Adrenal gland (tissue), 12 donors: ENCODE data around the gene AGAP1. TPM values are rescaled to one million over a fixed set of nuclear protein-coding genes. Genes with fewer than 3 reads are reported as not detected.
A peak's percentile ranks its signal among the peaks of the same experiment; 100 is the strongest.

ENCODE experiments used
- DNase-seq, 7 donors: peaks; one replicate each; pipeline ENCODE4 v3.0.0-alpha.2; 2019 to 2020
- H3K27ac ChIP-seq, 5 donors: fragments of 200-600 bp; sonication (generic) in 4 of 5; 1 replicate in 3 of 5; 2 replicates in 2 of 5; pipeline versions ENCODE4 v1.5.1 to v1.8.0; 2016 to 2020; ENCODE audit warnings: mild to moderate bottlenecking in 1 of 5
- H3K27me3 ChIP-seq: fragments of 200-600 bp; 2 replicates; pipeline ENCODE4 v1.8.0; 2021
- H3K36me3 ChIP-seq, 2 donors: fragments of 200-600 bp; replicated peaks in 1 of 2; 1 replicate in 1 of 2; 2 replicates in 1 of 2; pipeline versions ENCODE4 v1.5.1 to v1.8.0; 2018 to 2022
- H3K4me1 ChIP-seq, 2 donors: fragments of 200-600 bp; replicated peaks in 1 of 2; 1 replicate in 1 of 2; 2 replicates in 1 of 2; pipeline versions ENCODE4 v1.5.1 to v1.8.0; 2018 to 2021
- H3K4me3 ChIP-seq, 4 donors: fragments of 200-600 bp; sonication (generic) in 3 of 4; one replicate each; pipeline ENCODE4 v1.5.1; 2016 to 2018
- H3K9me3 ChIP-seq, 3 donors: fragments of 200-600 bp; sonication (generic) in 1 of 3; replicated peaks in 1 of 3; 1 replicate in 2 of 3; 2 replicates in 1 of 3; pipeline versions ENCODE4 v1.5.1 to v1.8.0; 2016 to 2021
- CTCF ChIP-seq, 6 experiments: fragments of 450-650 bp in 4 of 6; fragments of 200-600 bp in 2 of 6; sonication (generic) in 1 of 6; IDR thresholded peaks; 1 replicate in 5 of 6; 2 replicates in 1 of 6; pipeline versions ENCODE4 v1.5.1 to v1.8.0; 2016 to 2021; ENCODE audit warnings: antibody characterized with exemption in 6 of 6, mild to moderate bottlenecking in 2 of 6, moderate library complexity in 1 of 6
- POLR2A ChIP-seq, 2 donors: fragments of 450-650 bp; IDR thresholded peaks; one replicate each; pipeline ENCODE4 v1.6.1; 2017; ENCODE audit warnings: antibody characterized with exemption in 2 of 2, mild to moderate bottlenecking in 2 of 2, moderate library complexity in 1 of 2
- WGBS, 4 donors: extraction: QIAGEN DNeasy Blood & Tissue Kit in 2 of 4; methylation state at CpG; one replicate each; pipeline versions ENCODE4 v1.1.5 to v1.1.7; 2013 to 2017; 5-methylcytosine and 5-hydroxymethylcytosine counted together
- intact Hi-C, 2 donors: fragments of 100-400 bp; cut with DNase I; formaldehyde crosslinking; loops; one replicate each; pipeline versions ENCODE4 v1.14.1 to v1.15.0; 2022 to 2023
- polyA plus RNA-seq, 3 donors: library from polyadenylated mRNA; stranded (reverse); fragments of 200-250 nt in 2 of 3; fragments of 350-450 nt in 1 of 3; fragmentation: Illumina TruSeq in 1 of 3; extraction: RNeasy Lipid Tissue Mini Kit (QIAGEN cat#74804) in 1 of 3; gene quantifications; one replicate each; pipeline ENCODE4 v1.2.3, GENCODE V29; 2013 to 2014
- small RNA-seq, 2 donors: library from RNA; depleted of rRNA; stranded (forward); fragments of <200 nt; gene quantifications; one replicate each; pipeline ENCODE3, GENCODE V24; 2016
- total RNA-seq, 9 donors: library from RNA; depleted of rRNA in 4 of 9; stranded (reverse); fragments of >200 nt in 4 of 9; fragments of 120-200 nt in 1 of 9; fragmentation: NEBNext Ultra II Directional in 1 of 9; extraction: Animal tissue kit (Norgen Biotek cat#: 25700) in 1 of 9; gene quantifications; one replicate each; pipeline versions ENCODE4 v1.1.0 to v1.2.4, GENCODE V29; 2013 to 2023
- donor health status: healthy with polysubstance abuse.
- donor health status: Bipolar disorder and iron deficiency.
- donor health status: DM: yes; HTN: yes; CAD: no.
- donor health status: DM: no; HTN: no; CAD: no.
- donor health status: DM: no; HTN: no; CAD: no.
- donor health status: DM: yes; HTN: yes; CAD: no.

AGAP1 gene
- total and polyA plus RNA-seq, 12 donors, result 5.3 to 29.6 (median 17.7) TPM

GRCh38 chr2:236180076-236180816 lies 686.4 kb downstream of the AGAP1 start:
- no peak for DNase-seq
- peaks cover 58% of the 10 kb centered on the region for H3K27me3 ChIP-seq
- H3K9me3 ChIP-seq, result no peaks in the 10 kb centered on the region
- TF ChIP-seq POLR2A (IDR thresholded peaks at IDR 0.05), result no peak
- no peak for TF ChIP-seq CTCF (IDR thresholded peaks at IDR 0.05)
- peaks cover 5 to 17% of the 10 kb centered on the region in 2 donors for H3K4me1 ChIP-seq
- H3K4me3 ChIP-seq, result no peak overlapping the region
- 18 to 25% (median 22%) methylated on average over 12 of the region's 12 CpGs for WGBS, 4 donors
- no peak overlapping the region for H3K27ac ChIP-seq
- intact Hi-C loops, result loop anchor here in 1 of 2 donors (5.0 kb wide), 1 partner anchor 403 kb away; no protein-coding TSS in a partner anchor
- no peaks in the 10 kb centered on the region for H3K36me3 ChIP-seq

GRCh38 chr2:236180831-236181453 lies 687.1 kb downstream of the AGAP1 start:
- Histone ChIP-seq H3K27me3 (peaks cover 58% of the 10 kb centered on the region), H3K4me3 (no peak overlapping the region), H3K36me3 (no peaks in the 10 kb centered on the region), H3K27ac (no peak overlapping the region), H3K4me1 (peaks cover 5 to 17% of the 10 kb centered on the region in 2 donors), H3K9me3 (no peaks in the 10 kb centered on the region)
- WGBS, 4 donors, result 21 to 25% (median 24%) methylated on average over 9 of the region's 9 CpGs
- TF ChIP-seq CTCF (IDR thresholded peaks at IDR 0.05), result peak; percentile 45 to 70 (median 60)
- TF ChIP-seq POLR2A (IDR thresholded peaks at IDR 0.05), result no peak
- intact Hi-C loops, result loop anchor here in 1 of 2 donors (5.0 kb wide), 1 partner anchor 404 kb away; no protein-coding TSS in a partner anchor
- peak; percentile 27 to 71 (median 52) for DNase-seq

Small RNA genes lying within 50 kb of the gene (small RNA-seq; reads per million reads assigned to genes)
- gene RF00019 (0 reads per million in 2 donors), gene RN7SL204P (0 reads per million in 2 donors), gene RNU7-127P (0 reads per million in 2 donors), gene TMSB10P1 (0 reads per million in 2 donors)
